ENCODE data around the gene LRRC4C.
"Not testable (repeated sequence)": the region's sequence is repeated elsewhere in the genome, so short reads cannot be mapped to it uniquely, and the experiment has no call there.

LRRC4C gene

DNA sequence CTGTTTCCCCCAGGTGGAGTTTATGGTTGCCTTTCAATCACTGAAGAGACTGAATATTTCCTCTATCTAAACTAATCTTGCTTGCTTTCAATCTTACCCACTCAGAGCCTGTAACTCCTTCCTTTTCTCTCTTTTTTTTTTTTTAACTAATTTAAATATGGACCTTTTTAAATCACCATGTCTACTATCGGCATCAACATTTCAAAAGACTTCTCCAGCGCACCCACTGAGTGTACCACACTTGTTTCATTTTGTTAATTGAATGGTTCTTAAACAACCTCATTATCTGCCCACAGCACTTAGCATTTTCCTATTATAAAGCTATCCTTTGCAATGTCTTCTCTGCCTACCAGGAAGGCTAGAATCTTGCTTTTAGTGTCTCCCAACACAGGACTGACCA lies 1212.5 kb downstream of the LRRC4C start:
- no peak for DNase-seq (ENCODE audit: low read depth)
- H3K4me3 ChIP-seq (ENCODE audit: low read depth, low read length), result no peak overlapping the region

DNA sequence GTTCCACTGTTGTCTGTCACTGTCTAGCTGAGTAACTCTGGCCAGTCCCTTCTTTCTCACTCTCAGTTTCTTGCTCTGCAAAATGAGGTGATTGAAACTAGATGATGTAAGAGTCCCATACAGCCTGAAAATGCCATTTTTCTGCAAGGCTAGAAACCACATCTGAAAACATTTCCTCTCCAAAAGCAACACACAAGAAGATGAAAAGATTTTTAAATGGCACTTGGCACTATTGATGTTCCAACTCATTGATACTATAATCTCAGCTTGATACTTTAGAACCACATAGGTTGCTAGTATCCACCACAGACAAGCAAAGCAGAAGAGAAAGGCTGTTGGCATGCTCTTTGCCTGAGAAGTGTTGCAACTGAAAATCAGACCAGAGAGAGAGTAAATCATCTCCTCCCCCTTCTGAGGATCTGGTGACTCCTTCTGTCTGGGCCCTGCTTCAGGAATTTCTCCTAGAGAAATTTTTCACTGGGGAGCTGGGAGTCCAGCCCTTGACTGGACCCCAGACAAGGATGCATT lies 1217.9 kb downstream of the LRRC4C start:
- no peak overlapping the region for H3K4me3 ChIP-seq (ENCODE audit: low read depth, low read length)
- DNase-seq (ENCODE audit: low read depth), result no peak

- no peak overlapping the region for H3K4me3 ChIP-seq (ENCODE audit: low read depth, low read length)
- DNase-seq (ENCODE audit: low read depth), result no peak
Measured at GRCh38 chr11:40240284-40240683, 1219.2 kb downstream of the LRRC4C start.

DNA sequence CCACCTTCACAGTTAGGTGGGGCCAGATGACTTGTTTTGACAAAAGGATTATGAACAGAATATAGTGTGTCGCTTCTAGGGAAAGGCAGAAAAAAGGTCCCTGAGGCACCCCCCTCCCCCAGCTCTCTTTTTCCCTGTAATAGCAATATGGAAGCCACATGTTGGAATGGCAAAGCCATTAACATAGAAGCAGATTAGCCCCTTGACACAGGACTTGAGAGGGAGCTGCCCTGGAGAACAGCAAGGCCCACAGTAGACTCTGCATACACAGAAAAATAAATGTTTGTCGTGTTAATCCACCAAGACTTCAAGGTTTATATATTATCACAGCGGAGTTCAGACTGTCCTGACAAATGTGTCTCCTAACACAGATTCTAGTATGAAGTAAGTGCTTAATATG lies 1222.9 kb downstream of the LRRC4C start:
- DNase-seq (ENCODE audit: low read depth), result no peak
- no peak overlapping the region for H3K4me3 ChIP-seq (ENCODE audit: low read depth, low read length)

DNA sequence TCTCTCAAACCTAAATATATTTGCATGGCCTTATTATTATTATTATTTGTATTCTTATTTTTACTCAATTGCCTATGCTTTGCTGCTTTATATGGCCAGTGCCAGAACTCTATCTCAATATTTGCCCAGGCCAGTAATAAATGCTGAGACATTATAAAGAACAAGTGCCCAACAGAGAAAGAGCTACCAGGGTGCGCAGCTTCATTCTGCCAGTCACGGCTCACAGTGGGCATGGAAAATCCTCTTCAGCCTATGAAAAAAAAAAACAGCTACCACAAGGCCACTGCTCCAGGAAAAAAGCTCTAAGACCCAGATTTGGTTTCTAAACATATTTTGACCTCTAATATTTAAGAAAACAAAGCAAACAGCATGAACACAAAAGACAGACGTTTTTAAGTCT lies 1223.6 kb downstream of the LRRC4C start:
- H3K4me3 ChIP-seq (ENCODE audit: low read depth, low read length), result no peak overlapping the region
- DNase-seq (ENCODE audit: low read depth), result no peak

GRCh38 chr11:40230821-40231220 lies 1228.6 kb downstream of the LRRC4C start:
- H3K4me3 ChIP-seq (ENCODE audit: low read depth, low read length), result no peak overlapping the region
- no peak for DNase-seq (ENCODE audit: low read depth)

DNA sequence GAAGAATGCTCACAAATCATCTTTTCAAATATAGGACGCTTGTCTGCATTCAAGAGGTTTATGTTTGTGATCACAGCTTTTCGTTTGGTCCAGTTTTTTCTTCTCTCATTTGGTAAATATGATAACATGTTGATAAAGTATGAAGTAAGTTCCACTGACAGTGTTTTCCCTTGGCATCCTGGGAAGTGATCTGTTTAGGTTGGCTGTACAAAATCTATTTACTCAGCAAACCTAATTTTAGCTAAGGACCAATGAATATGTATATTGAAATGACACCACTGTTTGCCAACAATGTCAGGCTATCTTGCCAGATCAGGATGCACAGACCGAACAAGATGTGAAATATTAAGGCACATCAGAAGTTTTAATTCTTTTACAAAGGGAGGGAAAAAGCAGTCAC lies 1230.8 kb downstream of the LRRC4C start:
- H3K4me3 ChIP-seq (ENCODE audit: low read depth, low read length), result no peak overlapping the region
- DNase-seq (ENCODE audit: low read depth), result no peak

DNA sequence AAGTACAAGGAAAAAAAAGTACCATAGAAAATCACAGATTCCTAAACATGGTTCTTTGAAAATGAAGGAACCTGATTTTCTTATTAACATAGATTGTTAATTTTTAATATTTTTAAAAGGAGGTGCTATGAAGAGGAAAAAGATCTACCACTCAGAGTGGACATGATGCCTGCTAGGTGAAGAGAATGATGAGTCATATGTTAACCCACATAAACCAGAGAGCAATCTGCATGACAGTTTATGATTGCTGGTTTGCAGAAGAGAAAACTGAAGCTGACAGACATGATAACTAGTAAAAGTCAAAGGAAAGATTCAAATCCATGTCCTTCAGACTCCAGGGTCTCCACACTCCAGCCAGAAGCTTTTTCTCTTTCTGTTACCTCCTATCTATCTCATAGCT lies 1231.7 kb downstream of the LRRC4C start:
- H3K4me3 ChIP-seq (ENCODE audit: low read depth, low read length), result no peak overlapping the region
- no peak for DNase-seq (ENCODE audit: low read depth)

DNA sequence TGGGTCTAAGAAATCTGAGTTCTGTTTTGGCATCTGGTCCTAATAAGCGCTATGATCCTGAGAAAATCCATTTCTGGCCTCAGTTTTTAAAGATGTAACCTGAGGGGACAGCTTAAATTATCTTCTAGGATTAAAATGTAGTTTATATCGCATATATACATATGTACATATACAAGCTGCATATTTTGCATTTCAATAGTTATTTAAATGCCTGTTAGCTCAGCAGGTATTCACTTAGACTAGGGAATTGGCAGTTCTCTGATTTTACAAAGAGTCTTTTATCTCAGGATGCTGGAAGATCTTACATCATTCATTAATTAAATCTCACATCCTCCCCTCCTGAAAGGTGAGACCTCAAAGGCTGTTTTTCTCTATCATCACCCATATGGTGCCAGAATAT lies 1232.8 kb downstream of the LRRC4C start:
- no peak for DNase-seq (ENCODE audit: low read depth)

DNA sequence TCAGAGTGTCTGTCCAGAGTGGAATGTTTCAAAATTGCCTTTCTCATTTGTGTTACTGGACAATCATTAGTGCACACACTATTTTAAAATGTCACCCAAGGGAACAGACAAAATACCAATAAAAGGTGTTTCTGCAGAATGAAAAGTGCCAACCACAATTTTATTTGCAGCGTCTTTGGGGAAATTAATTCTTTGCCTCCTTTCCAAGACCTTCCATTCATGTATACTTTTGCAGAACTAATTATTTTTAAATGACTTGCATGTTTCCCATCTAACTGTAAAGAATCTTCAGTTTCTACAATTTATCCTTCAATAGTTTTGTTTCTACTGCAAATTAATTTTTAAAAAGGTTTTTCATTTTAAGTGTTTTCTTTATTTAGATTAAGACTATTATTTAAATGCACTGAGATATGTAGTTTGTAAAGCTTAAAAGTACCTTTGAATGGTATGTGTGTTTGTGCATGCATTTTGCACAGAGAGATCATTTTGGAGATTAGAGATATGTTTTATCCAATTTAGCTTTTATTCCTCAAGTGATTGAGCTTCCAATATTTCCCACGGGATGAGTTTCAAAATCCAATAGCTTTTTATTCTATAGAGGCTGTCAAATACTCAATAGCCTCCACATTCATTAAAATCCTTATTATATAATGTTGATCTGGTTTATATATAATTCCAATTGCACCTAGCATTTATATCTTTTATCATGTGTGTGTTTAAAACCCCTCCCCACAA lies 1235.7 kb downstream of the LRRC4C start:
- DNase-seq (ENCODE audit: low read depth), result no peak
- H3K4me3 ChIP-seq (ENCODE audit: low read depth, low read length), result no peak overlapping the region

More for the DNA sequence above, 1232.8 kb downstream of the LRRC4C start:
- H3K4me3 ChIP-seq (ENCODE audit: low read depth, low read length), result no peak overlapping the region

- H3K4me3 ChIP-seq (ENCODE audit: low read depth, low read length), result no peak overlapping the region
- no peak for DNase-seq (ENCODE audit: low read depth)
Measured at GRCh38 chr11:40219401-40219800, 1240.1 kb downstream of the LRRC4C start.

DNA sequence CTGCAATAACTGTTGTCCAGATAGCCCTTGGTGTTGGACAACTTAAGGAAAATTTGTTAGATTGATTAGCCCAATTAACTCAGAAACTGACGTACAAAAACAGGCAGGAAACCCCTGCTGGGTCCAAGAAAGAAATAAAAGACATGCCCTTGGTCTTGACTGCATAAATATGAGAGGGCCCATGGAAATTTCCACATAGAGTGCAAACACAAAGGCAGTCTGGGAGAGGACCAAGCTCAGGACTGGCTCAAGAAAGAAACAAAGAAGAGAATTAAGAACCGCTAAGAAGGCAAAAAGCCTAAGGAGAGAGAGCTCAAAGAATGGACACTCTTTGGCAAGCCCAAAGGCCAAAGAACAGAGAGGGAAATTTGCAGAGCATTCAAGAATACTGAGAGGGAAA lies 1243.9 kb downstream of the LRRC4C start:
- no peak overlapping the region for H3K4me3 ChIP-seq (ENCODE audit: low read depth, low read length)
- DNase-seq (ENCODE audit: low read depth), result no peak

DNA sequence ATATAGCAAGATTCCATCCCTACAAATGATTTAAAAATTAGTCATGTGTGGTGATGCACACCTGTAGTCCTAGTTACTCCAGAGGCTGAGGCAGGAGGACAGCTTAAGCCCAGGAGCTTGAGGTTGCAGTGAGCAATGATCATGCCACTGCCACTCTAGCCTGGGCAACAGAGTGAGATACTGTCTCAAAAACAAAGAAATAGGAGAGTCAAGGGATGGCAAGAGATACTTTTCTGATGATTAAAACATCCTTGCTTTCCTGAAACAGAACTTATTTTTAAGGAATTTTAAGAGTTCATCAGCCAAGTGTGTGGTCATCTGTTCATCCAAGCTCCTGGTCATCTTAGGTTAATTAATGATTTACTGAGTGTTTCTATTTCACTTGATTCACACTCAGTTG lies 1252.0 kb downstream of the LRRC4C start:
- DNase-seq (ENCODE audit: low read depth), result no peak

GRCh38 chr11:40204228-40204627 lies 1255.2 kb downstream of the LRRC4C start:
- no peak for DNase-seq (ENCODE audit: low read depth)
- no peak overlapping the region for H3K4me3 ChIP-seq (ENCODE audit: low read depth, low read length)

More for the DNA sequence above, 1252.0 kb downstream of the LRRC4C start:
- no peak overlapping the region for H3K4me3 ChIP-seq (ENCODE audit: low read depth, low read length)

- H3K4me3 ChIP-seq (ENCODE audit: low read depth, low read length), result no peak overlapping the region
- DNase-seq (ENCODE audit: low read depth), result no peak
Measured at GRCh38 chr11:40203606-40204005, 1255.8 kb downstream of the LRRC4C start.

DNA sequence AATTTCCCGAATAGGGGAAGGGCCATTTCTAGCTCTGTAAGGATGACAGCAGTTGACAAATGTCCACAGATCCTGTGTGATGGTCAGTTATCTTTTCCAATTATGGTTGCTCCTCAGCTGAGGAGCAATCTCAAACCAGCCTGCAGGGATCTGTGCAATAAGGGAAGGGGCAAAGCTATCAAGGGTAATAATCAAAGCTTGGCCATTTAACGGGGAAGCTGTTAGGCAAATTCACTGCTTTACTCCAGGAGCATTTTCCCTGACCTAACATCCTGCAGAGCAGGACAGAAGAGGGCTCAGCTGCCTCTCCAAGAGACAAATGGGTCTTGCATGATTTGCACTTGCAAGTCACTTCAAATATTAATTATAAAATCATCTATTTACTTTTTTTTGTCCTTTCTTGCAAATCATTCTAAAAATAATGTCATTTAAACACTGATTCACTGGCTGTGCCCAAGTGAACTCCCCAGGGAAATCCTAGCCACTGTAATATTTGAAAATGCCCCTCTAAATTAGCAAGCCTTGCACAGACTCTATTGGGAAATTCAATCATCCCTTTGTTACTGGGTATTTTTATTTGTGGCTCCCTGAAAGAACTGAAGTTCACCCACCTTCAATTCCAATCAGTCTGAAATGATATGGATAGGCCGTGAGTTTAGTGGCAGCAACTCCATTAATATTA lies 1256.7 kb downstream of the LRRC4C start:
- no peak overlapping the region for H3K4me3 ChIP-seq (ENCODE audit: low read depth, low read length)
- no peak for DNase-seq (ENCODE audit: low read depth)

DNA sequence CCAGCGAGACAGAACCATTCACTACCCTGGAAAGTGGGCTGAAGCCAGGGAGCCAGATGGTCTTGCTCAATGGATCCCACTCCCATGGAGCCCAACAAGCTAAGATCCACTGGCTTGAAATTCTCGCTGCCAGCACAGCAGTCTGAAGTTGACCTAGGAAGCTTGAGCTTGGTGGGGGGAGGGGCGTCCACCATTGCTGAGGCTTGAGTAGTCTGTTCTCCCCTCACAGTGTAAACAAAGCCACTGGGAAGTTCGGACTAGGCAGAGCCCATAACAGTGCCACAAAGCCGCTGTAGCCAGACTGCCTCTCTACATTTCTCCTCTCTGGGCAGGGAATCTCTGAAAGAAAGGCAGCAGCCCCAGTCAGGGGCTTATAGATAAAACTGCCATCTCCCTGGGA lies 1266.9 kb downstream of the LRRC4C start:
- DNase-seq (ENCODE audit: low read depth); H3K4me3 ChIP-seq (ENCODE audit: low read depth, low read length): not testable (repeated sequence)

GRCh38 chr11:40190294-40190693 lies 1269.2 kb downstream of the LRRC4C start:
- DNase-seq (ENCODE audit: low read depth), result no peak
- H3K4me3 ChIP-seq (ENCODE audit: low read depth, low read length), result no peak overlapping the region

- no peak for DNase-seq (ENCODE audit: low read depth)
- H3K4me3 ChIP-seq (ENCODE audit: low read depth, low read length), result no peak overlapping the region
Measured at GRCh38 chr11:40188848-40189247, 1270.6 kb downstream of the LRRC4C start.

GRCh38 chr11:40187295-40187694 lies 1272.2 kb downstream of the LRRC4C start:
- DNase-seq (ENCODE audit: low read depth), result no peak

More at GRCh38 chr11:40187295-40187694, 1272.2 kb downstream of the LRRC4C start:
- no peak overlapping the region for H3K4me3 ChIP-seq (ENCODE audit: low read depth, low read length)
